Caco-2 (cell line): ENCODE data around the gene WARS2. TPM values are rescaled to one million over a fixed set of nuclear protein-coding genes. Genes with fewer than 3 reads are reported as not detected.
A peak's percentile ranks its signal among the peaks of the same experiment; 100 is the strongest.

Experiments used
- BruUV-seq: library from RNA; stranded (reverse); fragments of 400-500 nt; replicated peaks from 2 replicates; lab custom pipeline; 2021; lab: Mats Ljungman, UMichigan
- CTCF ChIA-PET: fragments of 300-600 bp; sonication (Branson Sonifier 250); formaldehyde crosslinking; loops from one replicate; lab custom pipeline; 2022; ENCODE audit warnings: antibody characterized with exemption; lab: Charles Lee
- POLR2A ChIA-PET: fragments of 300-600 bp; sonication (Branson Sonifier 250); formaldehyde crosslinking; loops from one replicate; lab custom pipeline; 2022; ENCODE audit warnings: antibody characterized with exemption; lab: Charles Lee
- DNase-seq, 2 experiments: peaks; one replicate each; pipeline versions ENCODE4 v3.0.0 to v3.0.0-alpha.2; 2020 to 2022
- H3K27me3 ChIP-seq: replicated peaks from 2 replicates; pipeline ENCODE4 v1.6.0; 2011; ENCODE audit warnings: low read length; ENCODE audit not compliant: control insufficient read depth, insufficient read depth
- H3K36me3 ChIP-seq: 2 replicates; pipeline ENCODE4 v1.5.1; 2011; ENCODE audit warnings: low read length; ENCODE audit not compliant: control insufficient read depth, insufficient read depth
- H3K4me1 ChIP-seq: fragments of 250-450 bp; sonication (Bioruptor Pico); 2 replicates; pipeline ENCODE4 v1.5.1; 2020; ENCODE audit warnings: mild to moderate bottlenecking
- H3K4me3 ChIP-seq: 2 replicates; pipeline ENCODE4 v1.5.1; 2011; ENCODE audit warnings: low read depth, mild to moderate bottlenecking, control low read depth, low read length
- H3K9me3 ChIP-seq: fragments of 250-450 bp; sonication (Bioruptor Pico); 2 replicates; pipeline ENCODE4 v1.5.1; 2020; ENCODE audit warnings: mild to moderate bottlenecking, moderate library complexity
- H3K27ac Mint-ChIP-seq: one replicate; pipeline ENCODE4 v1.8.0; 2022; ENCODE audit warnings: mixed read lengths; ENCODE audit not compliant: unreplicated experiment
- H3K27me3 Mint-ChIP-seq: one replicate; pipeline ENCODE4 v1.8.0; 2022; ENCODE audit warnings: mixed read lengths; ENCODE audit not compliant: insufficient read depth, unreplicated experiment
- H3K36me3 Mint-ChIP-seq: one replicate; pipeline ENCODE4 v1.8.0; 2022; ENCODE audit warnings: mild to moderate bottlenecking, mixed read lengths; ENCODE audit not compliant: insufficient read depth, unreplicated experiment
- H3K4me1 Mint-ChIP-seq: one replicate; pipeline ENCODE4 v1.8.0; 2022; ENCODE audit warnings: low read depth, mixed read lengths; ENCODE audit not compliant: unreplicated experiment
- H3K4me3 Mint-ChIP-seq: one replicate; pipeline ENCODE4 v1.8.0; 2022; ENCODE audit warnings: mild to moderate bottlenecking, moderate library complexity, mixed read lengths; ENCODE audit not compliant: unreplicated experiment
- H3K9me3 Mint-ChIP-seq: one replicate; pipeline ENCODE4 v1.8.0; 2022; ENCODE audit warnings: mixed read lengths; ENCODE audit not compliant: unreplicated experiment
- CTCF ChIP-seq, 2 experiments: fragments of 200-600 bp in 1 of 2; IDR thresholded peaks; 1 replicate in 1 of 2; 2 replicates in 1 of 2; pipeline versions ENCODE4 v1.5.1 to v1.8.0; 2011 to 2022; ENCODE audit warnings: antibody characterized with exemption in 1 of 2, control low read depth in 1 of 2, inconsistent platforms in 1 of 2, low read depth in 1 of 2, low read length in 1 of 2, mild to moderate bottlenecking in 1 of 2, moderate library complexity in 1 of 2; ENCODE audit not compliant: insufficient read depth in 1 of 2, severe bottlenecking in 1 of 2, unreplicated experiment in 1 of 2
- intact Hi-C: fragments of 100-400 bp; cut with micrococcal nuclease; formaldehyde crosslinking; loops from one replicate; pipeline ENCODE4 v1.10.0; 2022; ENCODE audit not compliant: unreplicated experiment
- total RNA-seq: library from RNA; stranded (reverse); gene quantifications from 2 replicates; pipeline ENCODE4 v1.2.3, GENCODE V29; 2022

The WARS2 gene
- total RNA-seq, 1 experiment from 2014 or later, result 11.9 TPM

DNA sequence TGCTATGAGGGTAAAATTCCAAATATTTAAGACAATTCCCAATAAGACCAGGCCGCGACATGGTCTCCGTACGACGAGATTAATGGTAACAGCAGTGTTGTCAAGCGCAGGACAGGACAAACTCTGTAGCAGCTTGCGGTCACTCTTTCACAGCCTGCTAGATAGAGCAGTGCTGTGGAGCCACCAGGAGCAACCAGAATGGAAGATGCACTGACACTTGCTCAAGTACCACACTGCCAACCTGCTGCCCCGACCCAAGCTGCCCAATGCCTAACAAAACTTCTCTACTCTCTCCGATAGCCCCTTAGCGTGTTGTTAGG, 636 bp downstream of the WARS2 start:
- POLR2A ChIA-PET, result no interaction called here
- H3K9me3 ChIP-seq, result no peaks in the 10 kb centered on the region
- Mint-ChIP-seq H3K27ac (no peak overlapping the region), H3K36me3 (no peaks in the 10 kb centered on the region), H3K9me3 (no peaks in the 10 kb centered on the region), H3K27me3 (no peaks in the 10 kb centered on the region), H3K4me3 (no peak overlapping the region), H3K4me1 (peaks cover 11% of the 10 kb centered on the region)
- intact Hi-C loops, result loop anchor here (1.0 to 5.0 kb wide), 2 partner anchors 137 to 180 kb away; no protein-coding TSS in a partner anchor
- BruUV-seq, result no TSS peak
- no peaks in the 10 kb centered on the region for H3K27me3 ChIP-seq
- H3K4me1 ChIP-seq, result peaks cover 17% of the 10 kb centered on the region; the same call in 1 of the 2 replicates
- no peak for DNase-seq
- CTCF ChIA-PET, result no interaction called here
- TF ChIP-seq CTCF (IDR thresholded peaks at IDR 0.05; ENCODE audit: insufficient read depth in 1 of 2, low read depth in 1 of 2, low read length in 1 of 2, severe bottlenecking in 1 of 2, unreplicated experiment in 1 of 2), result no peak
- peak overlapping the region; percentile 45 for H3K4me3 ChIP-seq
- H3K36me3 ChIP-seq, result no peaks in the 10 kb centered on the region

- H3K9me3 Mint-ChIP-seq, result no peaks in the 10 kb centered on the region
These were observed 1.1 kb downstream of the WARS2 start for GRCh38 chr1:119139403-119139802.

GRCh38 chr1:119136401-119136800, 4.1 kb downstream of the WARS2 start:
- no peaks in the 10 kb centered on the region for H3K27me3 Mint-ChIP-seq
- no peak for TF ChIP-seq CTCF (IDR thresholded peaks at IDR 0.05; ENCODE audit: insufficient read depth in 1 of 2, low read depth in 1 of 2, low read length in 1 of 2, severe bottlenecking in 1 of 2, unreplicated experiment in 1 of 2)

More at GRCh38 chr1:119139403-119139802, 1.1 kb downstream of the WARS2 start:
- Mint-ChIP-seq H3K4me1 (peaks cover 15% of the 10 kb centered on the region), H3K27ac (no peak overlapping the region), H3K27me3 (no peaks in the 10 kb centered on the region), H3K4me3 (no peak overlapping the region), H3K36me3 (no peaks in the 10 kb centered on the region)
- CTCF ChIA-PET, result no interaction called here
- no peaks in the 10 kb centered on the region for H3K36me3 ChIP-seq
- BruUV-seq, result no TSS peak
- H3K4me3 ChIP-seq, result peak overlapping the region; percentile 45
- POLR2A ChIA-PET, result no interaction called here
- no peak for DNase-seq
- intact Hi-C loops, result no loop called here
- no peaks in the 10 kb centered on the region for H3K27me3 ChIP-seq
- H3K4me1 ChIP-seq, result peaks cover 17% of the 10 kb centered on the region; the same call in 1 of the 2 replicates
- TF ChIP-seq CTCF (IDR thresholded peaks at IDR 0.05; ENCODE audit: insufficient read depth in 1 of 2, low read depth in 1 of 2, low read length in 1 of 2, severe bottlenecking in 1 of 2, unreplicated experiment in 1 of 2), result no peak
- no peaks in the 10 kb centered on the region for H3K9me3 ChIP-seq

More at GRCh38 chr1:119136401-119136800, 4.1 kb downstream of the WARS2 start:
- Histone ChIP-seq H3K4me1 (peaks cover 11% of the 10 kb centered on the region; the same call in 1 of the 2 replicates), H3K9me3 (no peaks in the 10 kb centered on the region), H3K4me3 (no peak overlapping the region), H3K27me3 (no peaks in the 10 kb centered on the region), H3K36me3 (no peaks in the 10 kb centered on the region)
- CTCF ChIA-PET, result interaction anchor here (0.5 kb wide), 1 partner anchor 127 kb away, joined by 3 read pairs; no protein-coding TSS in a partner anchor
- no peak for DNase-seq
- Mint-ChIP-seq H3K27ac (no peak overlapping the region), H3K4me1 (peaks cover 14% of the 10 kb centered on the region), H3K36me3 (no peaks in the 10 kb centered on the region), H3K4me3 (no peak overlapping the region), H3K9me3 (no peaks in the 10 kb centered on the region)
- BruUV-seq, result no TSS peak
- POLR2A ChIA-PET, result no interaction called here
- intact Hi-C loops, result no loop called here
